AG08396 (cell line): ENCODE data around the gene FXYD1.

Source experiments
- DNase-seq: peaks from one replicate; pipeline ENCODE4 v3.0.0; 2012; ENCODE audit warnings: low spot score, mixed read lengths

FXYD1 gene

GRCh38 chr19:35162471-35163326 lies 24.1 kb downstream of the FXYD1 start:
- no peak for DNase-seq

DNA sequence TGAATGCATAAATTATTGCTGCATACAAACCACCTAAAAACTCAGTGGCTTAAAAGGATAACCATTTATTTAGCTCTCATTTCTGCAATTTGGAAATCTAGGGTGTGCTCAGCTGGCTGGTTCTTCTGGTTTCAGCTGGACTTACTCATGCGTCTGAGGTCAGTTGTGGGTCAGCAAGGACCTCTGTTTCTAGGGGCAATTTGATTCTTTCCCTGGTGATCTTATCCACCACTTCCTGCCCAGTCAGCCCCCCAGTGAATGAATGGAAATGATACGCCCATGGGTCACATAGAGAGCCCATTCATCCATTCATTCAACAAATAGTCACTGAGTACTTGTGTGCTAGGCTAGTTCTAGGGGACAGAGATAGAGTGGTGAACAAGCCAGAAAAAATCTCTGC lies 25.8 kb downstream of the FXYD1 start:
- no peak for DNase-seq

DNA sequence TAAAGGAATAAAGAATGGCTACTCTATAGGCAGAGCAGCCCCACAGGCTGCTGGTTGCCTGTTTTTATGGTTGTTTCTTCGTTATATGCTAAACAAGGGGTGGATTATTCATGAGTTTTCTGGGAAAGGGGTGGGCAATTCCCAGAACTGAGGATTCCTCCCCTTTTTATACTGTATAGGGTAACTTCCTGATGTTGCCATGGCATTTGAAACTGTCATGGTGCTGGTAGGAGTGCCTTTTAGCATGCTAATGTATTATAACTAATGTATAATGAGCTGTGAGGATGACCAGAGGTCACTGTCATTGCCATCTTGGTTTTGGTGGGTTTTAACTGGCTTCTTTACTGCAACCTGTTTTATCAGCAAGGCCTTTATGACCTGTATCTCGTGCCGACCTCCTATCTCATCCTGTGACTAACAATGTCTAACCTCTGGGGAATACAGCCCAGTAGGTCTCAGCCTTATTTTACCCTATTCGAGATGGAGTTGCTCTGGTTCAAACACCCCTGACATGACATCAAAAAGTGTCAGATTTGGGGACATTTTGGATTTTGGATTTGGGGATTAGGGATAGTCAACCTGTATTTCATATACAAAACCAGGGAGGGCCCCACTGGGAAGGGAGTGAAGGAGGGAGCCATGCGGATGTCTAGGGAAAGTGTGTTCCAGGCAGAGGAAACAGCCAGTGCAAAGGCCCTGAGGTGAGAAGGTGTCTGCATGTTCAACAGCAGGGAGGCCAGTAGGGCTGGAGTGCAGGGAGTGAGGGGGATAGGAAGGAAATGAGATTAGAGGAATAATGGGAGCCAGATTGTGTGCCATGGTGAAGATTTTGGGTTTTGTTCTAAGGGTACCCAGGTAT lies 26.8 kb downstream of the FXYD1 start:
- DNase-seq = no peak

- DNase-seq = no peak
Measured at GRCh38 chr19:35166100-35167063, 27.8 kb downstream of the FXYD1 start.

- no peak for DNase-seq
Measured at GRCh38 chr19:35167251-35168119, 28.9 kb downstream of the FXYD1 start.

DNA sequence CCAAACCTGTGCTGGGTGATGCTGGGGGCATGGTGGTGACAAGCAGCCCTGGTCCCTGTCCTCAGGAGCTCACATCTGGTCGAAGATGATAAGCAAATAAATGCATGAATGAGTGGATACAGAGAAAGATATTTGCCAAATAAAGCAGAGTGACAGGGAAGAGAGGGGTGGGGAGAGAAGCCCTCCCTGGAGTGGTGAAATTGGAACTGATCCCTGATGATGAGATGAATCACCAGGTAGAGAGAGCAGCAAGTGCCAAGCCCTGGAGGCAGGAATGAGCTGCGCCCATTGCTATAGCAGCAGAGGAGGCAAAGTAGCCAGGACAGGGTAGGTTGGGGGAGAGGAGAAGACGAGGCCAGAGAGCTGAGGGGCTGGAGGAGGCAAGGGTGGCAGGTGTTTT lies 29.6 kb downstream of the FXYD1 start:
- DNase-seq = no peak

- DNase-seq = no peak
Measured at GRCh38 chr19:35169221-35169995, 30.8 kb downstream of the FXYD1 start.

DNA sequence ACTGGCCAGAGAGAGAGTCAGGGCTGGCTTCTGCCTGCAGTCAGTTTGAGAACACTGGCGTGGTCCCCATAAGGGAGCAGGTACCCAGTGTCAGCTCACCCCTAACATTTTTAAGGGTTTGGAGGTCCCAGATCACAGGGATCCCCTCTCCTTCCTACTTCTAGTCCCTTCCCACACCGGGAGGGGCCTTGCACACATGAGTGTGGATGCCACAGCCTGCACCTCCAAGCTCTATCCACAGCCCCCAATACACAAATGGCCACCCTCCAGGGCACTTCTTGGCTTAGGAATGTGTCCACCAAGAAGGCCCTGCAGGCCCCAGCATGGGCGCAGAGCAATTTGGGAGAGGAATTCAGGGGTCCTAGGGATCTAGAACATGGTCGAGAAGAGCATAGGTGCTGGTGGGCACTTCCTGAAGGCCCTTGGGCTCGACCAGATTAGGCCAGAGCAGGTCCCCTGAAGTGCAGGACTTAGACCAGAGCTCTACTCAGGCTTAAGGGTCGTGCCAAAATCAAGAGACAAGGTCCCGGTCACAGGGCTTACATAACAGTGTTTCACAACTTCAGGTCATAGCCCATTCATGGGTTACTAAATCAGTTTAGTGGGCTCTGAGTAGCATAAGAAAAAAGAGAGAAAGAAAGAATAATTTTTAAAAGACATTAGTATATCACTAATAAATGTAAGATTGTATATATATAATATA lies 31.9 kb downstream of the FXYD1 start:
- DNase-seq = no peak

DNA sequence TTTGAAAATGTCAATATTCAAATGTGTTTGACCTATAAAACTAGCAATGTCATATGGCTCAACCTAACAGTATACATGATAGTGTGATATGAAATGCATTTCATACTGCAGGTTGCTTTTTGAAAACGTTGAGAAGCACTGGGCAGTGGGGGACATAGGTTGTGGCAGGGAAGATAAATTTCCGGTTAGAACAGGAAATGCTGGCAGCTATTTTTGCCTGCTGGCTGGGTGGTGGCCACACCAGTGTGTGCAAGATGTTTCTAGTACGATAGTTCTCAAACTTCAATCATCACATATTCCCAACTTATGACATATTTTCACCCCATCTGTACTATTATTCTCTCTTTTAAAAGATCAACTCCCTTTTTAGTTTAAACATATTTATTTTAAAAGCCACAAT lies 33.1 kb downstream of the FXYD1 start:
- no peak for DNase-seq

- no peak for DNase-seq
Measured at GRCh38 chr19:35174226-35174625, 35.6 kb downstream of the FXYD1 start.

DNA sequence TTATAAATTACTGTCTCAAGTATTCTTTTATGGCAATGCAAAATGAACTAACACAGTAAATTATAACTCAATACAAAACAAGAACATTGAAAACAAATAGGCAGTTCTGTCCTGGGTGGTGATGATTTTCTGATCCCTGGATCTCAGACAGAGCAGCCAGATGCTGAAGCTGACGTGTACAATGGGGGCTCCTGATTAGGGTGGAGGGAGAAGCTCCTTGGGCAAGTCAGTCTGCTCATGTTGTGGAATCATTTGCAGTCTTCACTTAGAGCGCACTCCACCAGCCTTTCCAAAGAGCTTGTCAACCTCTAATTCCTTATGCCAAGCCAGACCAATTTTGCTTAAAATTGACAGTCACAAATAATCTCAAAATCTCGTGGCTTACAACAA lies 37.6 kb downstream of the FXYD1 start:
- DNase-seq = no peak

DNA sequence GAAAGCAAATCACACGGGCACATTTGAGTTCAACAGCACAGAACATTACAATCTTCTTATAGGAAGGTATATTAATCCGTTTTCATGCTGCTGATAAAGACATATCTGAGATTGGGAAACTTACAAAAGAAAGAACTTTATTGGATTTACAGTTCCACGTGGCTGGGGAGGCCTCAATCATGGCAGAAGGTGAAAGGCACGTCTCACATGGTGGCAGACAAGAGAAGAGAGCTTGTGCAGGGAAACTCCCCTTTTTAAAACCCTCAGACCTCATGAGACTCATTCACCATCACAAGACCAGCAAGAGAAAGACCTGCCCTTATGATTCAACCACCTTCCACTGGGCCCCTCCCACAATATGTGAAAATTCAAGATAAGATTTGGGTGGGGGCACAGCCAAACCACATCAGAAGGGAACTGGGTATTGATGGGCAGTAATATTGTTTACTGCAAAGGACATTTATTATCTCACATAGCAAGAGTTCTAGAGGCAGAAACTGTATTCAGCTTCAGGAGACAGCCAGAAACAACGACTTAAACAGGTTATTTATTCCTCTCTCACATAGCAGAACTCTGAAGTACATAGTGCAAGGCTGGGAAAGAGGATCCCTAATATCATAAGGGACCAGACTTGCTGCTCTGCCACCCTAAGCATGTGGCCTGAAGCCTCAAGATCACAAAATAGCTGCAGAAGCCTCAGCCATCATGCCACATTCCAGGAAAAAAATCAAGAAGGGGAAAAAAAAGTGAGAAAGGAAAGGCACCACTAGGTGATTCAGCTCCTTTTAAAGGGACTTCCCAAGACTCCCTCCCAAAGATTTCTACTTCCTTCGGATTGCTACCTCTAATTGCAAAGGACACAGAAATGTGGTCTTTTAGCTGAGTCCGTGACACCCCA lies 39.0 kb downstream of the FXYD1 start:
- no peak for DNase-seq

- no peak for DNase-seq
Measured at GRCh38 chr19:35178701-35179100, 40.1 kb downstream of the FXYD1 start.

DNA sequence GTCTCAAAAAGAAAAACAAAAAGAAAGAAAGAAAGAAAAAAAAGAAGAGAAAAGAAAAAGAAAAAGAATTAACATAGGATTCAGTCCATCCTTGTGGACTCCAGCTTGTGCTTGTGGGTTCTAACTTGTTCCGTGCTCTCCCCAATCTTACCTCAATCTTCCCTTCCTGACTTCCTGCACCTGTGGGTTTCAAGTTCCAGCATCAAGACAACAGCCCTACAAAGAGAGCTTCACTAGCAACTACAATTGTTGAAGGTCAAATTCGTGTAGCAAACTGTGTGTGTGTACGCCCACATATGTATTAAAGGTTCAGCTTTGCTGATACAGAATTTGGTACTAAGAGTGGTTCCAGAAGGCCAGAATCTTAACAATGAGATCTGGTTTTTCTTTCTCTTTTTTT lies 41.2 kb downstream of the FXYD1 start:
- DNase-seq = no peak

GRCh38 chr19:35181387-35181786 lies 42.8 kb downstream of the FXYD1 start:
- DNase-seq = no peak

DNA sequence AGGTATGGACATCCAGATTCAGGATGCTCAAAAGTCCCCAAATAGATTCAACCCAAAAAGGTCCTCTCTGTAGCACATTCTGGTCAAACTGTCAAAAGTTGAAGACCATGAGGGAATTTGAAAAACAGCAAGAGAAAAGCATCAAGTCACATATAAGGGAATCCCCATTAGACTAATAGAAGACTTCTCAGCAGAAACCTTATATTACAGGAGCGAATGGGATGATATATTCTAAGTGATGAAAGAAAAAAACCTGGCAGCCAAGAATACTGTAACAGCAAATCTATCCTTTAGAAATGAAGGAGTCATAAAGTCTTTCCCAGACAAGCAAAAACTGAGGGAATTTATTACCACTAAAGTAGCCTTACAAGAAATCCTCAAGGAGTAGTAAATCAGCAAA lies 45.6 kb downstream of the FXYD1 start:
- DNase-seq = no peak

DNA sequence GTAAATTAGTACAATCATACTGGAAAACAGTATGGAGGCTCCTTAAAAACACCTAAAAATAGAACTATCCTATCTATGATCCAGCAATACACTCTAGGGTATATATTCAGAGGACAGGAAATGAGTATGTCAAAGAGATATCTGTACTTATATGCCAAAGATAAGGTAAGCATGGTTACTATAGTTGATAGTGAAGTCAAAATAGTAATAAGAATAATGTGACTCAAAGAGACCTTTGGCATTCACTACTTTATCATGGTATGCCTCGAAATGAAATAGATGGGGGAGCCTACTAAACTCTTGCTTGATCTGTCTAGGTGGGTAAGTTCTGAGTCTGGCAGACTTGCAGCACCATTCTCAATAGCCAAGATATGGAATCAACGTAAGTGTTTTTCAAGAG lies 46.3 kb downstream of the FXYD1 start:
- DNase-seq = no peak
